ENCODE results near the gene SIPA1L3. TPM values are rescaled to one million over a fixed set of nuclear protein-coding genes. Genes with fewer than 3 reads are reported as not detected.

The SIPA1L3 gene
- total and polyA plus RNA-seq, 8 donors = 2.9 to 211 (median 24.3) TPM

GRCh38 chr19:37930416-37930815 lies 23.4 kb downstream of the SIPA1L3 start:
- Histone ChIP-seq H3K4me1 (peaks cover 18 to 67% (median 45%) of the 10 kb centered on the region in 4 donors), H3K27ac (peak overlapping the region in 4 of 5 donors; percentile 76 to 92 (median 80)), H3K36me3 (no peaks in the 10 kb centered on the region), H3K9me3 (peaks cover 0 to 5% (median 1%) of the 10 kb centered on the region in 4 donors), H3K27me3 (no peaks in the 10 kb centered on the region), H3K4me3 (no peak overlapping the region)
- peak; percentile 33 to 56 for DNase-seq
- TF ChIP-seq POLR2AphosphoS5 (IDR thresholded peaks at IDR 0.05) (no peak), POLR2A (IDR thresholded peaks at IDR 0.05) (no peak), EP300 (IDR thresholded peaks at IDR 0.05) (no peak), CTCF (IDR thresholded peaks at IDR 0.05) (no peak)
- WGBS, 5 donors = 77 to 88% (median 83%) methylated on average over 5 of the region's 5 CpGs
- intact Hi-C loops (cut with DNase I; ENCODE audit: low total_unique reads) = no loop called here

- 9 to 34% (median 24%) methylated on average over 9 to 30 of the region's 30 CpGs for WGBS, 5 donors
- H3K4me1 ChIP-seq = peaks cover 28 to 73% (median 51%) of the 10 kb centered on the region in 4 donors
- no peaks in the 10 kb centered on the region for H3K27me3 ChIP-seq
- peaks cover 0 to 8% (median 2%) of the 10 kb centered on the region in 4 donors for H3K9me3 ChIP-seq
- H3K36me3 ChIP-seq = no peaks in the 10 kb centered on the region
- intact Hi-C loops (cut with DNase I; ENCODE audit: low total_unique reads) = no loop called here
- H3K27ac ChIP-seq = peak overlapping the region; percentile 76 to 92 (median 81)
- H3K4me3 ChIP-seq = peak overlapping the region; percentile 7 to 44 (median 23)
- DNase-seq = peak; percentile 93 to 94
- TF ChIP-seq EP300 (IDR thresholded peaks at IDR 0.05) (no peak), POLR2AphosphoS5 (IDR thresholded peaks at IDR 0.05) (peak in 2 of 3 donors; percentile 86 to 87), POLR2A (IDR thresholded peaks at IDR 0.05) (peak in 1 of 4 donors; percentile 18)
Observed at GRCh38 chr19:37931881-37932655, 25.1 kb downstream of the SIPA1L3 start.

- intact Hi-C loops (cut with DNase I; ENCODE audit: low total_unique reads) = no loop called here
- TF ChIP-seq CTCF (IDR thresholded peaks at IDR 0.05) = no peak
- no peak for TF ChIP-seq POLR2A (IDR thresholded peaks at IDR 0.05)
- no peak for TF ChIP-seq POLR2AphosphoS5 (IDR thresholded peaks at IDR 0.05)
- no peak for TF ChIP-seq EP300 (IDR thresholded peaks at IDR 0.05)
- Histone ChIP-seq H3K36me3 (no peaks in the 10 kb centered on the region), H3K4me3 (peak overlapping the region; percentile 7 to 44 (median 23)), H3K9me3 (peaks cover 0 to 8% (median 2%) of the 10 kb centered on the region in 4 donors), H3K27me3 (no peaks in the 10 kb centered on the region), H3K27ac (peak overlapping the region; percentile 76 to 92 (median 81)), H3K4me1 (peaks cover 31 to 80% (median 51%) of the 10 kb centered on the region in 4 donors)
- WGBS, 5 donors = 26 to 58% (median 40%) methylated on average over 12 of the region's 12 CpGs
- peak in 1 of 2 donors; percentile 60 for DNase-seq
Observed at GRCh38 chr19:37932985-37933936, 26.3 kb downstream of the SIPA1L3 start.

- WGBS, 5 donors = 38 to 52% (median 46%) methylated on average over 9 of the region's 9 CpGs
- H3K4me1 ChIP-seq = peaks cover 30 to 73% (median 47%) of the 10 kb centered on the region in 4 donors
- peak overlapping the region; percentile 76 to 92 (median 81) for H3K27ac ChIP-seq
- H3K27me3 ChIP-seq = no peaks in the 10 kb centered on the region
- H3K9me3 ChIP-seq = peaks cover 0 to 8% (median 2%) of the 10 kb centered on the region in 4 donors
- intact Hi-C loops (cut with DNase I; ENCODE audit: low total_unique reads) = no loop called here
- H3K4me3 ChIP-seq = peak overlapping the region in 1 of 4 donors; percentile 4
- peak; percentile 34 to 76 for DNase-seq
- peaks cover 0 to 4% (median 0%) of the 10 kb centered on the region in 4 donors for H3K36me3 ChIP-seq
- TF ChIP-seq CTCF (IDR thresholded peaks at IDR 0.05) (no peak), POLR2A (IDR thresholded peaks at IDR 0.05) (no peak), EP300 (IDR thresholded peaks at IDR 0.05) (no peak), POLR2AphosphoS5 (IDR thresholded peaks at IDR 0.05) (no peak)
Observed at GRCh38 chr19:37933937-37934358, 26.9 kb downstream of the SIPA1L3 start.
